Gastroesophageal sphincter (tissue), 4 donors: ENCODE data around the gene SMURF1. TPM values are rescaled to one million over a fixed set of nuclear protein-coding genes. Genes with fewer than 3 reads are reported as not detected.
A peak's percentile ranks its signal among the peaks of the same experiment; 100 is the strongest.

Experiments used
- ATAC-seq: fragments of 150-250 bp; one replicate; pipeline ENCODE4 v1.9.1; 2016; ENCODE audit warnings: mild to moderate bottlenecking, moderate library complexity
- H3K27ac ChIP-seq, 4 donors: fragments of 200-600 bp; sonication (generic) in 3 of 4; 1 replicate in 3 of 4; 2 replicates in 1 of 4; pipeline ENCODE4 v1.5.1; 2016 to 2019
- H3K27me3 ChIP-seq: fragments of 200-600 bp; sonication (generic); one replicate; pipeline ENCODE4 v1.5.1; 2019
- H3K36me3 ChIP-seq, 2 donors: fragments of 200-600 bp; sonication (generic); one replicate each; pipeline ENCODE4 v1.5.1; 2019; ENCODE audit warnings: control low read depth in 1 of 2
- H3K4me1 ChIP-seq, 3 donors: fragments of 200-600 bp; sonication (generic); 1 replicate in 2 of 3; 2 replicates in 1 of 3; pipeline ENCODE4 v1.5.1; 2016 to 2019; ENCODE audit warnings: control low read depth in 2 of 3
- H3K4me3 ChIP-seq, 2 donors: fragments of 200-600 bp; sonication (generic); one replicate each; pipeline ENCODE4 v1.5.1; 2019; ENCODE audit warnings: mild to moderate bottlenecking in 1 of 2, moderate library complexity in 1 of 2
- H3K9me3 ChIP-seq, 3 donors: fragments of 200-600 bp; sonication (generic); one replicate each; pipeline ENCODE4 v1.5.1; 2017 to 2019; ENCODE audit warnings: control low read depth in 2 of 3
- EP300 ChIP-seq: sonication (generic); formaldehyde crosslinking; IDR thresholded peaks from one replicate; pipeline ENCODE4 v1.6.1; 2017; ENCODE audit warnings: antibody characterized with exemption, mild to moderate bottlenecking
- POLR2A ChIP-seq, 2 donors: fragments of 450-650 bp; IDR thresholded peaks; one replicate each; pipeline ENCODE4 v1.6.1; 2017; ENCODE audit warnings: antibody characterized with exemption in 2 of 2, mild to moderate bottlenecking in 2 of 2, moderate library complexity in 1 of 2
- POLR2AphosphoS5 ChIP-seq: sonication (generic); formaldehyde crosslinking; IDR thresholded peaks from one replicate; pipeline ENCODE4 v1.6.1; 2017; ENCODE audit warnings: antibody characterized with exemption
- WGBS, 2 donors: methylation state at CpG; one replicate each; pipeline ENCODE4 v1.1.5; 2018; ENCODE audit warnings: low coverage in 1 of 2; 5-methylcytosine and 5-hydroxymethylcytosine counted together
- total RNA-seq, 4 donors: library from RNA; depleted of rRNA; stranded (reverse); fragments of >200 nt; gene quantifications; one replicate each; pipeline ENCODE4 v1.1.0, GENCODE V29; 2016
- TF ChIP-seq, protein P1 (sequence below), 4 experiments: fragments of 200-600 bp in 2 of 4; fragments of 450-650 bp in 2 of 4; sonication (generic) in 1 of 4; IDR thresholded peaks; one replicate each; pipeline ENCODE4 v1.5.1; 2017 to 2019; ENCODE audit warnings: antibody characterized with exemption in 4 of 4, mild to moderate bottlenecking in 2 of 4, moderate library complexity in 2 of 4

Gene SMURF1
- total RNA-seq, 4 donors from 2014 or later, result 20.1 to 26.2 (median 21.9) TPM

DNA sequence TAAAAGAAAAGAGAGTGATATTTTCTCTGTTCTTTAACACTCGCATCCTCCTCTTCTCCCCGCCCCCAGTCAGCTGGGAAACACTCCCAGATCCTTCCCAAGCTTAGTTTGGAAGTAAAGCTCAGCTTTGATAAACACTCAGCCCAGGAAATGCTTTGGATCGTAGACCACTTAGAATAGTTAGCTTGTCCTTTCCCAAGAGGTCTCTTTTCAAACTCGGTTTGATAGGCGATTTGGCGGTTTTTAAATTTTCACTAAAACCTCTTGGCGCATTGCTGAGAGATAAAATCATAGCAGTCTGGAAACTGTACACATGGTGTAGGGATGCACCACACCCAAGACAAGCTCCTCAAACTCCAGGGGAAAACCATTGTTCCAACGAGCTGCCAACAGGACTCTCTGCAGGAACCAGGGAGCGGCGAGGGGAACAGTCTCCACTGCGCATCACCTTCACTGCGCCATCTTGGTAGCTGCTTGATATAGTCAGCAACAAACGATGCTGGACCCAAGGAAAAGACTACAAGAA lies 22.3 kb downstream of the SMURF1 start:
- Histone ChIP-seq H3K27me3 (no peaks in the 10 kb centered on the region), H3K4me1 (peaks cover 8 to 81% (median 30%) of the 10 kb centered on the region in 3 donors), H3K9me3 (no peaks in the 10 kb centered on the region), H3K4me3 (no peak overlapping the region), H3K36me3 (no peaks in the 10 kb centered on the region), H3K27ac (peak overlapping the region in 3 of 4 donors; percentile 64 to 69 (median 65))
- TF ChIP-seq, protein P1, sequence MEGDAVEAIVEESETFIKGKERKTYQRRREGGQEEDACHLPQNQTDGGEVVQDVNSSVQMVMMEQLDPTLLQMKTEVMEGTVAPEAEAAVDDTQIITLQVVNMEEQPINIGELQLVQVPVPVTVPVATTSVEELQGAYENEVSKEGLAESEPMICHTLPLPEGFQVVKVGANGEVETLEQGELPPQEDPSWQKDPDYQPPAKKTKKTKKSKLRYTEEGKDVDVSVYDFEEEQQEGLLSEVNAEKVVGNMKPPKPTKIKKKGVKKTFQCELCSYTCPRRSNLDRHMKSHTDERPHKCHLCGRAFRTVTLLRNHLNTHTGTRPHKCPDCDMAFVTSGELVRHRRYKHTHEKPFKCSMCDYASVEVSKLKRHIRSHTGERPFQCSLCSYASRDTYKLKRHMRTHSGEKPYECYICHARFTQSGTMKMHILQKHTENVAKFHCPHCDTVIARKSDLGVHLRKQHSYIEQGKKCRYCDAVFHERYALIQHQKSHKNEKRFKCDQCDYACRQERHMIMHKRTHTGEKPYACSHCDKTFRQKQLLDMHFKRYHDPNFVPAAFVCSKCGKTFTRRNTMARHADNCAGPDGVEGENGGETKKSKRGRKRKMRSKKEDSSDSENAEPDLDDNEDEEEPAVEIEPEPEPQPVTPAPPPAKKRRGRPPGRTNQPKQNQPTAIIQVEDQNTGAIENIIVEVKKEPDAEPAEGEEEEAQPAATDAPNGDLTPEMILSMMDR (IDR thresholded peaks at IDR 0.05), result no peak
- TF ChIP-seq POLR2A (IDR thresholded peaks at IDR 0.05) (no peak), POLR2AphosphoS5 (no peak), EP300 (no peak)
- WGBS, 2 donors, result 23 to 35% methylated on average over 8 to 12 of the region's 13 CpGs
- peak; percentile 55 for ATAC-seq

DNA sequence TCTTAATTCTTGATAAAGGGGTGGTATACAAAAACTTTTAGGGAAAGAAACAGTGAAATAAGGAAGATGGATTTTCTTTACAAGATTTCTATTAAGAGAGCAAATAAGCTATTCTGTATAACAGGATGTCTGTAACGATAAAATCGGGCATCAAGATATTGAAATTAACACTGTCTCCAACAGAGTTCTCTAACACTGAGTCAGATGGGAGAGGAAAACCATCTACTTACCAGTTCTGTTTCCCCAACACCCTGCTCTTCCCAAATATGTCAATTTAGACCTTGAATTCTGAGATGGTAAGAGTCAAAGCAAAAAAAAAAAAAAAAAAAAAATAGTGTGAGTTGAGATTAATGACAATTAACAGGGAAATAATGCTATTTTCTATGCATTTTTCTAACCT lies 23.0 kb downstream of the SMURF1 start:
- no peaks in the 10 kb centered on the region for H3K27me3 ChIP-seq
- TF ChIP-seq, protein P1 (IDR thresholded peaks at IDR 0.05), result no peak
- no peak for TF ChIP-seq POLR2AphosphoS5
- TF ChIP-seq EP300, result no peak
- no peak for TF ChIP-seq POLR2A (IDR thresholded peaks at IDR 0.05)
- no peak overlapping the region for H3K4me3 ChIP-seq
- ATAC-seq, result no peak
- peak overlapping the region in 3 of 4 donors; percentile 64 to 69 (median 65) for H3K27ac ChIP-seq
- no peaks in the 10 kb centered on the region for H3K9me3 ChIP-seq
- WGBS, 2 donors, result 18 to 26% methylated on average over 2 of the region's 2 CpGs
- no peaks in the 10 kb centered on the region for H3K36me3 ChIP-seq
- peaks cover 8 to 76% (median 30%) of the 10 kb centered on the region in 3 donors for H3K4me1 ChIP-seq

DNA sequence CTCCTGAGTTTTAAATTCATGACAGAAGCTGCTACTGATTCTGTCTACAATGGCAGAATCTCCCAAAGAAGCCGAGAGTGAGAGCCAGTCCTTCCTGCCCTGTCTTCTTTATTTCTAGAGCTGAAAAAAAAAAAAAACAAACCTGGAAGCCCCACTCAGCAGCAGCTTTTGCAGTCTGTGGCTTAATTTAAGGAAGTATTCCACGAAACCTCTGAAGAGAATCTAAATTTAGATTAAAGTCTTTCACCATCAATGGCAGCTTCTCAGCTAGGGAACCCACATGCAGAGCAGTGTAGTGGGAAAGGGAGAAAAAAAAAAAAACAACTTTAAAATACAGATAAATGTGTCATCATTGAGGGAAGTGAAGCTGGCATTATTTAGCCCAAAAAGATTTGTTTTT lies 23.4 kb downstream of the SMURF1 start:
- TF ChIP-seq POLR2AphosphoS5 (no peak), POLR2A (IDR thresholded peaks at IDR 0.05) (no peak), EP300 (no peak)
- TF ChIP-seq, protein P1 (IDR thresholded peaks at IDR 0.05), result no peak
- no peaks in the 10 kb centered on the region for H3K9me3 ChIP-seq
- no peaks in the 10 kb centered on the region for H3K27me3 ChIP-seq
- no peak for ATAC-seq
- 6% methylated on average over 2 of the region's 2 CpGs; no CpG with 5 or more reads in 1 of the 2 donors for WGBS, 2 donors
- H3K4me3 ChIP-seq, result no peak overlapping the region
- H3K36me3 ChIP-seq, result no peaks in the 10 kb centered on the region
- H3K4me1 ChIP-seq, result peaks cover 8 to 76% (median 30%) of the 10 kb centered on the region in 3 donors
- peak overlapping the region in 3 of 4 donors; percentile 61 to 69 (median 65) for H3K27ac ChIP-seq

GRCh38 chr7:99118077-99118476 lies 25.8 kb downstream of the SMURF1 start:
- peaks cover 0 to 4% of the 10 kb centered on the region in 2 donors for H3K36me3 ChIP-seq
- H3K27ac ChIP-seq, result peak overlapping the region in 2 of 4 donors; percentile 40 to 65
- H3K4me3 ChIP-seq, result no peak overlapping the region
- ATAC-seq, result no peak
- no peaks in the 10 kb centered on the region for H3K27me3 ChIP-seq
- no peaks in the 10 kb centered on the region for H3K9me3 ChIP-seq
- WGBS, 2 donors, result 74 to 78% methylated on average over 1 to 2 of the region's 2 CpGs
- H3K4me1 ChIP-seq, result peaks cover 8 to 54% (median 21%) of the 10 kb centered on the region in 3 donors
- no peak for TF ChIP-seq EP300
- TF ChIP-seq POLR2AphosphoS5, result no peak
- no peak for TF ChIP-seq POLR2A (IDR thresholded peaks at IDR 0.05)
- TF ChIP-seq, protein P1 (IDR thresholded peaks at IDR 0.05), result no peak

DNA sequence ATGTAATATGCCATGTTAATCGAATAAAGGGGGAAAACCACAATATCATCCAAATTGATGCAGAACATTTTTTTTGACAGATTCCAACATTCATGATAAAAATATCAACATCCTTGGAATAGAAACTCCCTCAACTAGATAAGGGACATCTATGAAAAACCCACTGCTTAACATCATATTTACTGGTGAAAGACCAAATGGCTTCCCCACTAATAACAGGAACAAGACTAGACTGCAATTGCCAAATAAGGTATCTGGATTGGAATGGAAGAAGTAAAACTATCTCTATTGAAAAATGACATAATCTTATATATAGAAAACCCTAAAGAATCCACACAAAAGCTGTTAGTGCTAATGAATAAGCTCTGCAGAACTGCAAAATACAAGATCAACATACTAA lies 27.8 kb downstream of the SMURF1 start:
- no peaks in the 10 kb centered on the region for H3K27me3 ChIP-seq
- TF ChIP-seq, protein P1 (IDR thresholded peaks at IDR 0.05), result no peak
- TF ChIP-seq EP300, result no peak
- no peak for TF ChIP-seq POLR2AphosphoS5
- TF ChIP-seq POLR2A (IDR thresholded peaks at IDR 0.05), result no peak
- no peak overlapping the region for H3K27ac ChIP-seq
- ATAC-seq, result no peak
- H3K9me3 ChIP-seq, result no peaks in the 10 kb centered on the region
- H3K4me3 ChIP-seq, result no peak overlapping the region
- H3K4me1 ChIP-seq, result peaks cover 8 to 54% (median 16%) of the 10 kb centered on the region in 3 donors
- peaks cover 0 to 4% of the 10 kb centered on the region in 2 donors for H3K36me3 ChIP-seq
- WGBS, 2 donors, result 63 to 82% methylated on average over 1 of the region's 1 CpG
